GM18858 (cell line): Measurements from ENCODE around the gene EFCAB8.
"Not testable (repeated sequence)": the region's sequence is repeated elsewhere in the genome, so short reads cannot be mapped to it uniquely, and the experiment has no call there.

Experiments
- ATAC-seq: cut with Tn5 transposase; IDR thresholded peaks from one replicate; pipeline ENCODE4 v1.9.1; 2021; ENCODE audit not compliant: unreplicated experiment

The EFCAB8 gene

GRCh38 chr20:32950539-32950938, 91.8 kb downstream of the EFCAB8 start:
- ATAC-seq, result not testable (repeated sequence)

GRCh38 chr20:32957459-32957858, 98.7 kb downstream of the EFCAB8 start:
- ATAC-seq, result no peak

- ATAC-seq, result no peak
These were observed 99.9 kb downstream of the EFCAB8 start for GRCh38 chr20:32958574-32958973.

GRCh38 chr20:32959351-32960221, 100.9 kb downstream of the EFCAB8 start:
- ATAC-seq, result no peak

- ATAC-seq, result no peak
These were observed 101.4 kb downstream of the EFCAB8 start for GRCh38 chr20:32960222-32960518.

GRCh38 chr20:32960849-32961731, 102.4 kb downstream of the EFCAB8 start:
- no peak for ATAC-seq

- ATAC-seq, result no peak
These were observed 103.3 kb downstream of the EFCAB8 start for GRCh38 chr20:32962053-32962452.

GRCh38 chr20:32962646-32963045, 103.9 kb downstream of the EFCAB8 start:
- ATAC-seq, result not testable (repeated sequence)

- no peak for ATAC-seq
These were observed 104.5 kb downstream of the EFCAB8 start for GRCh38 chr20:32963176-32963575.

GRCh38 chr20:32964575-32964974, 105.9 kb downstream of the EFCAB8 start:
- ATAC-seq, result no peak

GRCh38 chr20:32965115-32965514, 106.4 kb downstream of the EFCAB8 start:
- no peak for ATAC-seq

GRCh38 chr20:32965581-32966373, 107.1 kb downstream of the EFCAB8 start:
- no peak for ATAC-seq

GRCh38 chr20:32966382-32966781, 107.7 kb downstream of the EFCAB8 start:
- no peak for ATAC-seq

- no peak for ATAC-seq
These were observed 108.4 kb downstream of the EFCAB8 start for GRCh38 chr20:32966881-32967781.

GRCh38 chr20:32967961-32968457, 109.3 kb downstream of the EFCAB8 start:
- no peak for ATAC-seq

GRCh38 chr20:32968478-32969241, 109.9 kb downstream of the EFCAB8 start:
- no peak for ATAC-seq

GRCh38 chr20:32969356-32970114, 110.8 kb downstream of the EFCAB8 start:
- no peak for ATAC-seq

- ATAC-seq, result no peak
These were observed 111.6 kb downstream of the EFCAB8 start for GRCh38 chr20:32970115-32970972.
